H9 (cell line): ENCODE data around the gene NBEAL1. TPM values are rescaled to one million over a fixed set of nuclear protein-coding genes. Genes with fewer than 3 reads are reported as not detected.

Experiments used
- DNase-seq: peaks from one replicate; pipeline ENCODE4 v3.0.0-alpha.2; 2017
- H2AFZ ChIP-seq: one replicate; pipeline ENCODE4 v1.6.1; 2013; ENCODE audit warnings: mild to moderate bottlenecking, low read length, control low read depth, moderate library complexity
- H2AK5ac ChIP-seq: 2 replicates; pipeline ENCODE4 v1.6.1; 2013; ENCODE audit warnings: low read length, control low read depth, mixed read lengths; ENCODE audit not compliant: insufficient read length
- H2BK120ac ChIP-seq: one replicate; pipeline ENCODE4 v1.6.1; 2013; ENCODE audit warnings: low read depth, mild to moderate bottlenecking, low read length, control low read depth, inconsistent platforms; ENCODE audit not compliant: poor library complexity, severe bottlenecking
- H2BK12ac ChIP-seq: 2 replicates; pipeline ENCODE4 v1.6.1; 2013; ENCODE audit warnings: low read length, control low read depth, mixed read lengths, low read depth; ENCODE audit not compliant: insufficient read length
- H2BK15ac ChIP-seq: 2 replicates; pipeline ENCODE4 v1.6.1; 2013; ENCODE audit warnings: low read depth, low read length, control low read depth
- H2BK20ac ChIP-seq: one replicate; pipeline ENCODE4 v1.6.1; 2013; ENCODE audit warnings: low read depth, mild to moderate bottlenecking, low read length, control low read depth, inconsistent platforms; ENCODE audit not compliant: poor library complexity, severe bottlenecking
- H2BK5ac ChIP-seq: 2 replicates; pipeline ENCODE4 v1.6.1; 2013; ENCODE audit warnings: low read length, control low read depth, mixed read lengths; ENCODE audit not compliant: insufficient read length
- H3K14ac ChIP-seq: 2 replicates; pipeline ENCODE4 v1.6.1; 2013; ENCODE audit warnings: low read length, control low read depth; ENCODE audit not compliant: insufficient read depth
- H3K18ac ChIP-seq: 2 replicates; pipeline ENCODE4 v1.6.1; 2013; ENCODE audit warnings: low read depth, mild to moderate bottlenecking, mixed read lengths, low read length, control low read depth; ENCODE audit not compliant: insufficient read length
- H3K23ac ChIP-seq: 2 replicates; pipeline ENCODE4 v1.6.1; 2013; ENCODE audit warnings: low read length, control low read depth, mixed read lengths, low read depth; ENCODE audit not compliant: insufficient read length
- H3K23me2 ChIP-seq: 2 replicates; pipeline ENCODE4 v1.6.1; 2013; ENCODE audit warnings: low read depth, mild to moderate bottlenecking, mixed read lengths, low read length, control low read depth; ENCODE audit not compliant: insufficient read length, poor library complexity, severe bottlenecking
- H3K27ac ChIP-seq: 2 replicates; pipeline ENCODE4 v1.5.1; 2013; ENCODE audit warnings: low read length, control low read depth, mixed read lengths, low read depth; ENCODE audit not compliant: insufficient read length
- H3K27me3 ChIP-seq: 2 replicates; pipeline ENCODE4 v1.6.1; 2013; ENCODE audit warnings: low read length, control low read depth, inconsistent platforms; ENCODE audit not compliant: insufficient read depth
- H3K4ac ChIP-seq: 2 replicates; pipeline ENCODE4 v1.6.1; 2013; ENCODE audit warnings: low read depth, mild to moderate bottlenecking, control low read depth, inconsistent platforms, low read length, moderate library complexity
- H3K4me1 ChIP-seq: 2 replicates; pipeline ENCODE4 v1.6.1; 2013; ENCODE audit warnings: low read length, control low read depth, inconsistent platforms; ENCODE audit not compliant: insufficient read depth
- H3K4me2 ChIP-seq: 2 replicates; pipeline ENCODE4 v1.6.1; 2013; ENCODE audit warnings: low read length, control low read depth, mixed read lengths; ENCODE audit not compliant: insufficient read length, insufficient read depth
- H3K56ac ChIP-seq: 2 replicates; pipeline ENCODE4 v1.6.1; 2013; ENCODE audit warnings: low read depth, mild to moderate bottlenecking, mixed read lengths, low read length, control low read depth; ENCODE audit not compliant: insufficient read length
- H3K79me1 ChIP-seq: 2 replicates; pipeline ENCODE4 v1.6.1; 2013; ENCODE audit warnings: low read depth, mild to moderate bottlenecking, moderate library complexity, low read length, control low read depth, inconsistent platforms; ENCODE audit not compliant: insufficient read depth, poor library complexity, severe bottlenecking
- H3K79me2 ChIP-seq: 2 replicates; pipeline ENCODE4 v1.6.1; 2013; ENCODE audit warnings: low read length, control low read depth, inconsistent platforms; ENCODE audit not compliant: insufficient read depth
- H3K9ac ChIP-seq: 2 replicates; pipeline ENCODE4 v1.6.1; 2013; ENCODE audit warnings: low read length, control low read depth, mixed read lengths; ENCODE audit not compliant: insufficient read length; ENCODE audit errors: extremely low read depth
- H3K9me3 ChIP-seq: one replicate; pipeline ENCODE4 v1.6.1; 2013; ENCODE audit warnings: low read depth, low read length, inconsistent platforms; ENCODE audit not compliant: control insufficient read depth
- H3T11ph ChIP-seq: one replicate; pipeline ENCODE4 v1.6.1; 2013; ENCODE audit warnings: mild to moderate bottlenecking, low read length, control low read depth, inconsistent platforms
- H4K20me1 ChIP-seq: one replicate; pipeline ENCODE4 v1.6.1; 2013; ENCODE audit not compliant: control insufficient read depth, insufficient read length, insufficient read depth
- H4K5ac ChIP-seq: 2 replicates; pipeline ENCODE4 v1.6.1; 2013; ENCODE audit warnings: low read depth, mild to moderate bottlenecking, mixed read lengths, low read length, control low read depth; ENCODE audit not compliant: insufficient read length
- H4K8ac ChIP-seq: replicated peaks from 2 replicates; pipeline ENCODE4 v1.6.1; 2013; ENCODE audit warnings: low read length, control low read depth, mixed read lengths, low read depth; ENCODE audit not compliant: insufficient read length
- H4K91ac ChIP-seq: 2 replicates; pipeline ENCODE4 v1.6.1; 2013; ENCODE audit warnings: low read depth, mild to moderate bottlenecking, moderate library complexity, mixed read lengths, low read length, control low read depth; ENCODE audit not compliant: insufficient read length
- H3K27ac Mint-ChIP-seq, 3 experiments: 2 replicates in 2 of 3; 3 replicates in 1 of 3; pipeline ENCODE4 v1.8.0; 2020 to 2021; ENCODE audit warnings: mixed read lengths in 3 of 3, mild to moderate bottlenecking in 1 of 3, moderate library complexity in 1 of 3
- H3K27me3 Mint-ChIP-seq: 2 replicates; pipeline ENCODE4 v1.8.0; 2021; ENCODE audit warnings: low read depth, mild to moderate bottlenecking, moderate library complexity, mixed read lengths
- H3K36me3 Mint-ChIP-seq, 3 experiments: 2 replicates in 2 of 3; 3 replicates in 1 of 3; pipeline ENCODE4 v1.8.0; 2020 to 2021; ENCODE audit warnings: low read depth in 3 of 3, mixed read lengths in 3 of 3; ENCODE audit not compliant: insufficient read depth in 1 of 3
- H3K4me1 Mint-ChIP-seq, 2 experiments: 2 replicates each; pipeline ENCODE4 v1.8.0; 2020; ENCODE audit warnings: mixed read lengths in 2 of 2
- H3K4me3 Mint-ChIP-seq, 2 experiments: 2 replicates in 1 of 2; 3 replicates in 1 of 2; pipeline ENCODE4 v1.8.0; 2020 to 2021; ENCODE audit warnings: mild to moderate bottlenecking in 2 of 2, mixed read lengths in 2 of 2, moderate library complexity in 1 of 2
- H3K9me3 Mint-ChIP-seq, 2 experiments: 2 replicates in 1 of 2; 3 replicates in 1 of 2; pipeline ENCODE4 v1.8.0; 2020; ENCODE audit warnings: mild to moderate bottlenecking in 2 of 2, mixed read lengths in 2 of 2, moderate library complexity in 1 of 2
- WGBS: extraction: QIAGEN DNeasy Blood & Tissue Kit; methylation state at CpG from one replicate; pipeline ENCODE4 v1.1.7; 2013; ENCODE audit warnings: missing lambda C conversion rate, low lambda C conversion rate, mixed read lengths; ENCODE audit not compliant: insufficient read length; ENCODE audit errors: extremely low coverage; 5-methylcytosine and 5-hydroxymethylcytosine counted together
- total RNA-seq: library from RNA; stranded (reverse); gene quantifications from 2 replicates; pipeline ENCODE4 v1.2.1, GENCODE V29; 2021
- TF ChIP-seq, protein P1 (sequence below): fragments of 200-600 bp; sonication (generic); conservative IDR thresholded peaks from 3 replicates; pipeline ENCODE4 v1.8.0; 2021; ENCODE audit warnings: antibody characterized with exemption, mild to moderate bottlenecking

Gene NBEAL1
- total RNA-seq, 1 experiment from 2014 or later, result 10.1 TPM

DNA sequence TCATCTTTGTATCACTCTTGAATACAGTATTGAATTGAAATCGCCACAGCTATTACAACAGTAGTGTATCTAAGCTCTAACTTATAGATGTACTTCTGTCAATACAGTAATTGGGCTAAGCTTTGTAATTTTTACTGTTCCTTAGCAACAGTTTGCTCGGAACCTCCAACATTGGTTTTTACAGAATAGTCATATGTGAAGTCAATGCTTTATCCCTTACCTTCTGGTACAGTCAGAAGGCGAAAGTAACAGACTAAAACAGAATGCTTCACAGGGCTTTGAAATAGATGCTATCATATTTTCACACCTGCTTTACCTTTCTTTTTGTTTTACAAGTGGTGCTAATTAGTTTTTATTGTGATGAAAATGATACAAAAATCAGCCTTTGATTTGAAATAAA, 177.3 kb downstream of the NBEAL1 start:
- no peak for DNase-seq
- Histone ChIP-seq H3K79me1 (no peaks in the 10 kb centered on the region), H3K9ac (no peak overlapping the region), H3K27me3 (no peaks in the 10 kb centered on the region), H2BK12ac (no peak overlapping the region), H4K8ac (no peak overlapping the region), H3K9me3 (no peaks in the 10 kb centered on the region), H3K27ac (no peak overlapping the region), H2BK20ac (no peak overlapping the region), H4K5ac (no peak overlapping the region), H2BK5ac (no peak overlapping the region), H3K56ac (no peak overlapping the region), H4K20me1 (no peaks in the 10 kb centered on the region), H3K4me1 (no peaks in the 10 kb centered on the region), H3K23ac (no peak overlapping the region), H3K14ac (no peak overlapping the region), H3K23me2 (no peaks in the 10 kb centered on the region), H3K18ac (no peak overlapping the region), H2AK5ac (no peak overlapping the region), H3K4me2 (no peak overlapping the region), H2BK15ac (no peak overlapping the region), H4K91ac (no peak overlapping the region), H2AFZ (no peak overlapping the region), H2BK120ac (no peak overlapping the region), H3K4ac (no peak overlapping the region), H3T11ph (no peak overlapping the region), H3K79me2 (no peaks in the 10 kb centered on the region)
- H3K4me1 Mint-ChIP-seq, result no peaks in the 10 kb centered on the region
- WGBS, result no CpG with 5 or more reads among the region's 3 CpGs
- H3K27ac Mint-ChIP-seq, result no peak overlapping the region
- TF ChIP-seq, protein P1, sequence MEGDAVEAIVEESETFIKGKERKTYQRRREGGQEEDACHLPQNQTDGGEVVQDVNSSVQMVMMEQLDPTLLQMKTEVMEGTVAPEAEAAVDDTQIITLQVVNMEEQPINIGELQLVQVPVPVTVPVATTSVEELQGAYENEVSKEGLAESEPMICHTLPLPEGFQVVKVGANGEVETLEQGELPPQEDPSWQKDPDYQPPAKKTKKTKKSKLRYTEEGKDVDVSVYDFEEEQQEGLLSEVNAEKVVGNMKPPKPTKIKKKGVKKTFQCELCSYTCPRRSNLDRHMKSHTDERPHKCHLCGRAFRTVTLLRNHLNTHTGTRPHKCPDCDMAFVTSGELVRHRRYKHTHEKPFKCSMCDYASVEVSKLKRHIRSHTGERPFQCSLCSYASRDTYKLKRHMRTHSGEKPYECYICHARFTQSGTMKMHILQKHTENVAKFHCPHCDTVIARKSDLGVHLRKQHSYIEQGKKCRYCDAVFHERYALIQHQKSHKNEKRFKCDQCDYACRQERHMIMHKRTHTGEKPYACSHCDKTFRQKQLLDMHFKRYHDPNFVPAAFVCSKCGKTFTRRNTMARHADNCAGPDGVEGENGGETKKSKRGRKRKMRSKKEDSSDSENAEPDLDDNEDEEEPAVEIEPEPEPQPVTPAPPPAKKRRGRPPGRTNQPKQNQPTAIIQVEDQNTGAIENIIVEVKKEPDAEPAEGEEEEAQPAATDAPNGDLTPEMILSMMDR, result no peak
- H3K4me3 Mint-ChIP-seq, result no peak overlapping the region
- no peaks in the 10 kb centered on the region for H3K9me3 Mint-ChIP-seq
- H3K36me3 Mint-ChIP-seq, result peaks cover 3 to 12% (median 7%) of the 10 kb centered on the region in 3 experiments; a peak in 6 of 7 replicates
- no peaks in the 10 kb centered on the region for H3K27me3 Mint-ChIP-seq
